K562 (cell line): ENCODE data around the gene S100A7A. TPM values are rescaled to one million over a fixed set of nuclear protein-coding genes. Genes with fewer than 3 reads are reported as not detected.

Experiments used
- polyA plus RNA-seq, 8 experiments: library from polyadenylated mRNA; depleted of rRNA in 4 of 8; stranded (reverse) in 5 of 8; unstranded in 3 of 8; fragments of >200 nt; fragmentation: Nextera tagmentation in 2 of 8; fragmentation: Illumina TruSeq in 1 of 8; extraction: Ambion mirVana in 2 of 8; extraction: Trizol in 1 of 8; gene quantifications; 2 replicates each; pipeline versions ENCODE4 v1.2.1 to v1.2.3, GENCODE V29; 2011 to 2014; ENCODE audit warnings: inconsistent platforms in 1 of 8, missing spikeins in 1 of 8
- small RNA-seq: library from RNA; depleted of rRNA; stranded (forward); fragments of <200 nt; gene quantifications from one replicate; pipeline ENCODE3, GENCODE V24; 2014
- total RNA-seq, 7 experiments: library from RNA; depleted of rRNA in 6 of 7; stranded (reverse); fragments of >200 nt in 6 of 7; fragmentation: Illumina TruSeq in 2 of 7; extraction: Trizol in 2 of 7; gene quantifications; 2 replicates each; pipeline versions ENCODE4 v1.2.1 to v1.2.3, GENCODE V29; 2011 to 2021; ENCODE audit warnings: low replicate concordance in 1 of 7

Gene S100A7A
- total and polyA plus RNA-seq, 9 of the 15 experiments (the other 6 are each of a cell fraction or from before 2014, with no cell fraction given) = not detected

Small RNA genes within 50 kb of the gene (small RNA-seq; reads per million reads assigned to genes)
- not detected for gene S100A15A

Other genes with a start within 250 kb of the S100A7A start
Only the 7 nearest of the 20 such genes appear.
- not detected in 2 replicates for gene PGLYRP3, start 103.6 kb upstream of the S100A7A start, total RNA-seq (2014; rRNA removed)
- not detected in 2 replicates for gene PGLYRP3, start 103.6 kb upstream of the S100A7A start, total RNA-seq (2014; rRNA removed; fragmentation: Illumina TruSeq; extraction: Trizol)
- gene PGLYRP3, start 103.6 kb upstream of the S100A7A start, total RNA-seq (2015; rRNA removed; fragmentation: Illumina TruSeq; extraction: Trizol) = not detected in 2 replicates
- gene PGLYRP3, start 103.6 kb upstream of the S100A7A start, total RNA-seq (2021) = not detected in 2 replicates
- gene PGLYRP3, start 103.6 kb upstream of the S100A7A start, polyA plus RNA-seq (2011; rRNA removed) = not detected in 2 replicates
- gene PGLYRP3, start 103.6 kb upstream of the S100A7A start, polyA plus RNA-seq (2014; fragmentation: Illumina TruSeq; extraction: Trizol) = not detected in 2 replicates
- not detected for gene PGLYRP3, start 103.6 kb upstream of the S100A7A start, polyA plus RNA-seq (2014; fragmentation: Nextera tagmentation; extraction: Ambion mirVana)
- not detected in 2 replicates for gene PGLYRP3, start 103.6 kb upstream of the S100A7A start, polyA plus RNA-seq (2014; rRNA removed)
- not detected in 2 replicates for gene PGLYRP4, start 67.7 kb upstream of the S100A7A start, total RNA-seq (2014; rRNA removed)
- not detected in 2 replicates for gene PGLYRP4, start 67.7 kb upstream of the S100A7A start, total RNA-seq (2014; rRNA removed; fragmentation: Illumina TruSeq; extraction: Trizol)
- gene PGLYRP4, start 67.7 kb upstream of the S100A7A start, total RNA-seq (2015; rRNA removed; fragmentation: Illumina TruSeq; extraction: Trizol) = not detected in 2 replicates
- gene PGLYRP4, start 67.7 kb upstream of the S100A7A start, total RNA-seq (2021) = 0.13 and 0.22 TPM in 2 replicates
- 0.06 and 0.08 TPM in 2 replicates for gene PGLYRP4, start 67.7 kb upstream of the S100A7A start, polyA plus RNA-seq (2011; rRNA removed)
- gene PGLYRP4, start 67.7 kb upstream of the S100A7A start, polyA plus RNA-seq (2014; fragmentation: Illumina TruSeq; extraction: Trizol) = 0.07 TPM in 1 of 2 replicates, not detected in the other
- gene PGLYRP4, start 67.7 kb upstream of the S100A7A start, polyA plus RNA-seq (2014; fragmentation: Nextera tagmentation; extraction: Ambion mirVana) = under 1 TPM in 1 of 2 experiments, not detected in 1; 0.11 TPM
- gene PGLYRP4, start 67.7 kb upstream of the S100A7A start, polyA plus RNA-seq (2014; rRNA removed) = not detected in 2 replicates
- gene S100A9, start 58.7 kb upstream of the S100A7A start, total RNA-seq (2014; rRNA removed) = not detected in 2 replicates
- gene S100A9, start 58.7 kb upstream of the S100A7A start, total RNA-seq (2014; rRNA removed; fragmentation: Illumina TruSeq; extraction: Trizol) = not detected in 2 replicates
- not detected in 2 replicates for gene S100A9, start 58.7 kb upstream of the S100A7A start, total RNA-seq (2015; rRNA removed; fragmentation: Illumina TruSeq; extraction: Trizol)
- 0.34 and 0.80 TPM in 2 replicates for gene S100A9, start 58.7 kb upstream of the S100A7A start, total RNA-seq (2021)
- gene S100A9, start 58.7 kb upstream of the S100A7A start, polyA plus RNA-seq (2011; rRNA removed) = not detected in 2 replicates
- gene S100A9, start 58.7 kb upstream of the S100A7A start, polyA plus RNA-seq (2014; fragmentation: Illumina TruSeq; extraction: Trizol) = not detected in 2 replicates
- gene S100A9, start 58.7 kb upstream of the S100A7A start, polyA plus RNA-seq (2014; fragmentation: Nextera tagmentation; extraction: Ambion mirVana) = not detected
- not detected in 2 replicates for gene S100A9, start 58.7 kb upstream of the S100A7A start, polyA plus RNA-seq (2014; rRNA removed)
- gene S100A12, start 40.9 kb upstream of the S100A7A start, total RNA-seq (2014; rRNA removed) = not detected in 2 replicates
- gene S100A12, start 40.9 kb upstream of the S100A7A start, total RNA-seq (2014; rRNA removed; fragmentation: Illumina TruSeq; extraction: Trizol) = not detected in 2 replicates
- not detected in 2 replicates for gene S100A12, start 40.9 kb upstream of the S100A7A start, total RNA-seq (2015; rRNA removed; fragmentation: Illumina TruSeq; extraction: Trizol)
- not detected in 2 replicates for gene S100A12, start 40.9 kb upstream of the S100A7A start, total RNA-seq (2021)
- gene S100A12, start 40.9 kb upstream of the S100A7A start, polyA plus RNA-seq (2011; rRNA removed) = not detected in 2 replicates
- not detected in 2 replicates for gene S100A12, start 40.9 kb upstream of the S100A7A start, polyA plus RNA-seq (2014; fragmentation: Illumina TruSeq; extraction: Trizol)
- not detected for gene S100A12, start 40.9 kb upstream of the S100A7A start, polyA plus RNA-seq (2014; fragmentation: Nextera tagmentation; extraction: Ambion mirVana)
- not detected in 2 replicates for gene S100A12, start 40.9 kb upstream of the S100A7A start, polyA plus RNA-seq (2014; rRNA removed)
- not detected in 2 replicates for gene S100A8, start 25.4 kb upstream of the S100A7A start, total RNA-seq (2014; rRNA removed)
- gene S100A8, start 25.4 kb upstream of the S100A7A start, total RNA-seq (2014; rRNA removed; fragmentation: Illumina TruSeq; extraction: Trizol) = not detected in 2 replicates
- gene S100A8, start 25.4 kb upstream of the S100A7A start, total RNA-seq (2015; rRNA removed; fragmentation: Illumina TruSeq; extraction: Trizol) = not detected in 2 replicates
- 0.42 and 0.60 TPM in 2 replicates for gene S100A8, start 25.4 kb upstream of the S100A7A start, total RNA-seq (2021)
- not detected in 2 replicates for gene S100A8, start 25.4 kb upstream of the S100A7A start, polyA plus RNA-seq (2011; rRNA removed)
- not detected in 2 replicates for gene S100A8, start 25.4 kb upstream of the S100A7A start, polyA plus RNA-seq (2014; fragmentation: Illumina TruSeq; extraction: Trizol)
- under 1 TPM in 1 of 2 experiments, not detected in 1; 0.15 TPM for gene S100A8, start 25.4 kb upstream of the S100A7A start, polyA plus RNA-seq (2014; fragmentation: Nextera tagmentation; extraction: Ambion mirVana)
- gene S100A8, start 25.4 kb upstream of the S100A7A start, polyA plus RNA-seq (2014; rRNA removed) = not detected in 2 replicates
- not detected in 2 replicates for gene S100A7, start 44.1 kb downstream of the S100A7A start, total RNA-seq (2014; rRNA removed)
- gene S100A7, start 44.1 kb downstream of the S100A7A start, total RNA-seq (2014; rRNA removed; fragmentation: Illumina TruSeq; extraction: Trizol) = not detected in 2 replicates
- not detected in 2 replicates for gene S100A7, start 44.1 kb downstream of the S100A7A start, total RNA-seq (2015; rRNA removed; fragmentation: Illumina TruSeq; extraction: Trizol)
- gene S100A7, start 44.1 kb downstream of the S100A7A start, total RNA-seq (2021) = not detected in 2 replicates
- not detected in 2 replicates for gene S100A7, start 44.1 kb downstream of the S100A7A start, polyA plus RNA-seq (2011; rRNA removed)
- gene S100A7, start 44.1 kb downstream of the S100A7A start, polyA plus RNA-seq (2014; fragmentation: Illumina TruSeq; extraction: Trizol) = not detected in 2 replicates
- not detected for gene S100A7, start 44.1 kb downstream of the S100A7A start, polyA plus RNA-seq (2014; fragmentation: Nextera tagmentation; extraction: Ambion mirVana)
- gene S100A7, start 44.1 kb downstream of the S100A7A start, polyA plus RNA-seq (2014; rRNA removed) = not detected in 2 replicates
- gene S100A6, start 119.5 kb downstream of the S100A7A start, total RNA-seq (2014; rRNA removed) = 14.7 and 19.1 TPM in 2 replicates
- 16.3 and 23.2 TPM in 2 replicates for gene S100A6, start 119.5 kb downstream of the S100A7A start, total RNA-seq (2014; rRNA removed; fragmentation: Illumina TruSeq; extraction: Trizol)
- 32.5 and 36.4 TPM in 2 replicates for gene S100A6, start 119.5 kb downstream of the S100A7A start, total RNA-seq (2015; rRNA removed; fragmentation: Illumina TruSeq; extraction: Trizol)
- 23.2 and 26.3 TPM in 2 replicates for gene S100A6, start 119.5 kb downstream of the S100A7A start, total RNA-seq (2021)
- gene S100A6, start 119.5 kb downstream of the S100A7A start, polyA plus RNA-seq (2011; rRNA removed) = 1.3 and 16.7 TPM in 2 replicates
- gene S100A6, start 119.5 kb downstream of the S100A7A start, polyA plus RNA-seq (2014; fragmentation: Illumina TruSeq; extraction: Trizol) = 9.8 and 12.9 TPM in 2 replicates
- 10 to 100 TPM; 59.5 to 66.5 TPM for gene S100A6, start 119.5 kb downstream of the S100A7A start, polyA plus RNA-seq (2014; fragmentation: Nextera tagmentation; extraction: Ambion mirVana)
- 26.5 and 30.1 TPM in 2 replicates for gene S100A6, start 119.5 kb downstream of the S100A7A start, polyA plus RNA-seq (2014; rRNA removed)